ENCODE data around the gene FHL1.
"Not testable (repeated sequence)": the region's sequence is repeated elsewhere in the genome, so short reads cannot be mapped to it uniquely, and the experiment has no call there.

The FHL1 gene

DNA sequence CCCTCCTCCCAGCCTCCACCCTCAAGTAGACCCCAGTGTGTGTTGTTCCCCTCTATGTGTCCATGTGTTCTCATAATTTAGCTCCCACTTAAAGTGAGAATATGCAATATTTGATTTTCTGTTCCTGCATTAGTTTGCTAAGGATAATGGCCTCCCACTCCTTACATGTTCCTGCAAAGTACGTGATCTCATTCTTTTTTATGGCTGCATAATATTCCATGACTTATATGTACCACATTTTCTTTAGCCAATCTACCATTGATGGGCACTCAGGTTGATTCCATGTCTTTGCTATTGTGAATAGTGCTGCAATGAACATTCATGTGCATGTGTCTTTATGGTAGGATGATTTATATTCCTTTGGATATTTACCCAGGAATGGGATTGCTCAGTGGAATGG is 38.4 kb upstream of the FHL1 start:
- H3K36me3 ChIP-seq (replicated peaks in 1 of 2; ENCODE audit: control insufficient read depth in 2 of 2, insufficient read depth in 2 of 2, low read length in 2 of 2); H3K79me1 ChIP-seq (ENCODE audit: low read depth, low read length); H2BK12ac ChIP-seq (ENCODE audit: low read length); H3K23ac ChIP-seq (ENCODE audit: low read depth, low read length, poor library complexity); H4K91ac ChIP-seq (ENCODE audit: low read depth, low read length, poor library complexity); H3K27ac ChIP-seq (replicated peaks; ENCODE audit: low read length); H2BK5ac ChIP-seq (ENCODE audit: low read length); H3K4me2 ChIP-seq (ENCODE audit: insufficient read depth, low read length, poor library complexity, severe bottlenecking); H3K4me3 ChIP-seq (ENCODE audit: low read length in 2 of 2); H4K8ac ChIP-seq (ENCODE audit: low read depth, low read length); H2AK5ac ChIP-seq (ENCODE audit: low read depth, low read length); H2BK120ac ChIP-seq (ENCODE audit: low read depth, low read length); H3K4me1 ChIP-seq (ENCODE audit: control insufficient read depth in 2 of 2, insufficient read depth in 1 of 2, low read depth in 1 of 2, low read length in 2 of 2); H3K27me3 ChIP-seq (ENCODE audit: control insufficient read depth in 3 of 3, insufficient read depth in 3 of 3, low read depth in 1 of 3, low read length in 3 of 3); H3K9me3 ChIP-seq (replicated peaks in 1 of 2; ENCODE audit: control insufficient read depth in 2 of 2, insufficient read depth in 1 of 2, low read depth in 1 of 2, low read length in 2 of 2); H3K14ac ChIP-seq (ENCODE audit: low read length); H2AFZ ChIP-seq (ENCODE audit: low read length); H3K18ac ChIP-seq (ENCODE audit: low read length); H3K4ac ChIP-seq (ENCODE audit: low read length); DNase-seq (ENCODE audit: low spot score); H3K9ac ChIP-seq (ENCODE audit: low read depth, low read length, poor library complexity); H2BK15ac ChIP-seq (ENCODE audit: low read length): not testable (repeated sequence)
- WGBS, 2 donors (ENCODE audit: extremely low coverage in 2 of 2, insufficient read length in 2 of 2, insufficient replicate concordance in 1 of 2): no CpG with 5 or more reads among the region's 1 CpG

- H2BK15ac ChIP-seq (ENCODE audit: low read length): no peak overlapping the region
- H2BK12ac ChIP-seq (ENCODE audit: low read length): no peak overlapping the region
- no peak overlapping the region for H3K18ac ChIP-seq (ENCODE audit: low read length)
- H2AFZ ChIP-seq (ENCODE audit: low read length): no peak overlapping the region
- no peaks in the 10 kb centered on the region for H3K36me3 ChIP-seq (replicated peaks in 1 of 2; ENCODE audit: control insufficient read depth in 2 of 2, insufficient read depth in 2 of 2, low read length in 2 of 2)
- no peak overlapping the region for H3K4me2 ChIP-seq (ENCODE audit: insufficient read depth, low read length, poor library complexity, severe bottlenecking)
- no peak overlapping the region for H3K4ac ChIP-seq (ENCODE audit: low read length)
- H3K4me3 ChIP-seq (ENCODE audit: low read length in 2 of 2): no peak overlapping the region
- no peak overlapping the region for H3K14ac ChIP-seq (ENCODE audit: low read length)
- no peak overlapping the region for H2BK5ac ChIP-seq (ENCODE audit: low read length)
- H3K27ac ChIP-seq (replicated peaks; ENCODE audit: low read length): no peak overlapping the region
- H3K9me3 ChIP-seq (replicated peaks in 1 of 2; ENCODE audit: control insufficient read depth in 2 of 2, insufficient read depth in 1 of 2, low read depth in 1 of 2, low read length in 2 of 2): no peaks in the 10 kb centered on the region
- no peak for DNase-seq (ENCODE audit: low spot score)
- no peaks in the 10 kb centered on the region for H3K79me1 ChIP-seq (ENCODE audit: low read depth, low read length)
- no peak overlapping the region for H3K23ac ChIP-seq (ENCODE audit: low read depth, low read length, poor library complexity)
- H2AK5ac ChIP-seq (ENCODE audit: low read depth, low read length): no peak overlapping the region
- H3K4me1 ChIP-seq (ENCODE audit: control insufficient read depth in 2 of 2, insufficient read depth in 1 of 2, low read depth in 1 of 2, low read length in 2 of 2): no peaks in the 10 kb centered on the region
- no peak overlapping the region for H4K91ac ChIP-seq (ENCODE audit: low read depth, low read length, poor library complexity)
- WGBS, 2 donors (ENCODE audit: extremely low coverage in 2 of 2, insufficient read length in 2 of 2, insufficient replicate concordance in 1 of 2): no CpG with 5 or more reads among the region's 1 CpG
- H2BK120ac ChIP-seq (ENCODE audit: low read depth, low read length): no peak overlapping the region
- H4K8ac ChIP-seq (ENCODE audit: low read depth, low read length): no peak overlapping the region
- H3K27me3 ChIP-seq (ENCODE audit: control insufficient read depth in 3 of 3, insufficient read depth in 3 of 3, low read depth in 1 of 3, low read length in 3 of 3): no peaks in the 10 kb centered on the region
- no peak overlapping the region for H3K9ac ChIP-seq (ENCODE audit: low read depth, low read length, poor library complexity)
Observed at GRCh38 chrX:136112286-136112685, 35.0 kb upstream of the FHL1 start.

GRCh38 chrX:136112778-136113177 is 34.6 kb upstream of the FHL1 start:
- Histone ChIP-seq H3K36me3 (replicated peaks in 1 of 2; ENCODE audit: control insufficient read depth in 2 of 2, insufficient read depth in 2 of 2, low read length in 2 of 2) (no peaks in the 10 kb centered on the region), H3K4me3 (ENCODE audit: low read length in 2 of 2) (no peak overlapping the region), H2BK120ac (ENCODE audit: low read depth, low read length) (no peak overlapping the region), H3K27me3 (ENCODE audit: control insufficient read depth in 3 of 3, insufficient read depth in 3 of 3, low read depth in 1 of 3, low read length in 3 of 3) (no peaks in the 10 kb centered on the region), H3K9ac (ENCODE audit: low read depth, low read length, poor library complexity) (no peak overlapping the region), H2AFZ (ENCODE audit: low read length) (no peak overlapping the region), H4K8ac (ENCODE audit: low read depth, low read length) (no peak overlapping the region), H3K18ac (ENCODE audit: low read length) (no peak overlapping the region), H3K23ac (ENCODE audit: low read depth, low read length, poor library complexity) (no peak overlapping the region), H2BK5ac (ENCODE audit: low read length) (no peak overlapping the region), H3K79me1 (ENCODE audit: low read depth, low read length) (no peaks in the 10 kb centered on the region), H3K14ac (ENCODE audit: low read length) (no peak overlapping the region), H3K4me2 (ENCODE audit: insufficient read depth, low read length, poor library complexity, severe bottlenecking) (no peak overlapping the region), H3K4me1 (ENCODE audit: control insufficient read depth in 2 of 2, insufficient read depth in 1 of 2, low read depth in 1 of 2, low read length in 2 of 2) (no peaks in the 10 kb centered on the region), H3K27ac (replicated peaks; ENCODE audit: low read length) (no peak overlapping the region), H2BK15ac (ENCODE audit: low read length) (no peak overlapping the region), H2BK12ac (ENCODE audit: low read length) (no peak overlapping the region), H3K4ac (ENCODE audit: low read length) (no peak overlapping the region), H2AK5ac (ENCODE audit: low read depth, low read length) (no peak overlapping the region), H3K9me3 (replicated peaks in 1 of 2; ENCODE audit: control insufficient read depth in 2 of 2, insufficient read depth in 1 of 2, low read depth in 1 of 2, low read length in 2 of 2) (no peaks in the 10 kb centered on the region), H4K91ac (ENCODE audit: low read depth, low read length, poor library complexity) (no peak overlapping the region)
- DNase-seq (ENCODE audit: low spot score): no peak

DNA sequence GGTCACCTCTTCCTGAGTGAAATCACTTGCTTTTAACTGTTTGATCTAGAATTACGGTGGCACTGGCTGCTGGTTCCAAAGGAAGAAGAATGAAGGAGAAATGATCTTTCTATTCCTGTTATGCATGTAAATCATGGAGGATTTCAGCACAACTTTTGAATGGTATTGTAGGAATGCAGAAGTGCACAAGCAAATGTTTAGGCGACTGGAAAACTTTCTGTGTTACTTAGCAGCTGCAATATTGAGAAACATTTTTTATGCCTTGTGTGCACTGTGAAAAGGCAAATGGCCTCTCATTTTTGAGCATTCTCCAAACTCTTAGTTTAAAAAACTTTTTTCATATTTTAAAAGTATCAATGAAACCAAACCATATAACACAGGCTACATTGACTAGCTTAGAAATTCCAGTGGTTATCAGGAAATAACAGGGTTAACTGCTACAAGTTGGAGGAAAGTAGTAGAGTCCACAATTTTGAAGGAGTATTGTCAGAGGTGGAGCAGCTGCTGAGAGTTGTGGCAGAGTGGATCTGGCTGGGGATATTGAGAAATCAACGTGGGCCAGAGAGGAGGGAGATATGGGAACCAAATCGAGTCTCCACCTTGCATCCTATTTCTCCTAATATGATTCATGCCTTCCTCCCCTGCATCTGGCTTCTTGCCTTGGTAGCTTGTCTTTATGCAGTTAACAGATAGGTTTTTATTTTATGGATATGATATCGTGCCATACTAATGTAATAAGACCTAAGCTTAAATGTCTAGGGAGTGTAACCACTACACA is 32.0 kb upstream of the FHL1 start:
- Histone ChIP-seq H3K4me3 (ENCODE audit: low read length in 2 of 2) (no peak overlapping the region), H3K9me3 (replicated peaks in 1 of 2; ENCODE audit: control insufficient read depth in 2 of 2, insufficient read depth in 1 of 2, low read depth in 1 of 2, low read length in 2 of 2) (no peaks in the 10 kb centered on the region), H3K23ac (ENCODE audit: low read depth, low read length, poor library complexity) (no peak overlapping the region), H2BK12ac (ENCODE audit: low read length) (no peak overlapping the region), H4K91ac (ENCODE audit: low read depth, low read length, poor library complexity) (no peak overlapping the region), H2BK15ac (ENCODE audit: low read length) (no peak overlapping the region), H2AFZ (ENCODE audit: low read length) (no peak overlapping the region), H3K4me2 (ENCODE audit: insufficient read depth, low read length, poor library complexity, severe bottlenecking) (no peak overlapping the region), H3K36me3 (replicated peaks in 1 of 2; ENCODE audit: control insufficient read depth in 2 of 2, insufficient read depth in 2 of 2, low read length in 2 of 2) (no peaks in the 10 kb centered on the region), H3K9ac (ENCODE audit: low read depth, low read length, poor library complexity) (no peak overlapping the region), H4K8ac (ENCODE audit: low read depth, low read length) (no peak overlapping the region), H3K4me1 (ENCODE audit: control insufficient read depth in 2 of 2, insufficient read depth in 1 of 2, low read depth in 1 of 2, low read length in 2 of 2) (no peaks in the 10 kb centered on the region), H3K27me3 (ENCODE audit: control insufficient read depth in 3 of 3, insufficient read depth in 3 of 3, low read depth in 1 of 3, low read length in 3 of 3) (no peaks in the 10 kb centered on the region), H3K27ac (replicated peaks; ENCODE audit: low read length) (no peak overlapping the region), H2AK5ac (ENCODE audit: low read depth, low read length) (no peak overlapping the region), H3K79me1 (ENCODE audit: low read depth, low read length) (no peaks in the 10 kb centered on the region), H3K4ac (ENCODE audit: low read length) (no peak overlapping the region), H3K18ac (ENCODE audit: low read length) (no peak overlapping the region), H2BK5ac (ENCODE audit: low read length) (no peak overlapping the region), H2BK120ac (ENCODE audit: low read depth, low read length) (no peak overlapping the region), H3K14ac (ENCODE audit: low read length) (no peak overlapping the region)
- no CpG with 5 or more reads among the region's 5 CpGs for WGBS, 2 donors (ENCODE audit: extremely low coverage in 2 of 2, insufficient read length in 2 of 2, insufficient replicate concordance in 1 of 2)
- DNase-seq (ENCODE audit: low spot score): no peak
